ENCODE measurements around the gene GIPR.
"Not testable (repeated sequence)": the region's sequence is repeated elsewhere in the genome, so short reads cannot be mapped to it uniquely, and the experiment has no call there.

Gene GIPR, protein sequence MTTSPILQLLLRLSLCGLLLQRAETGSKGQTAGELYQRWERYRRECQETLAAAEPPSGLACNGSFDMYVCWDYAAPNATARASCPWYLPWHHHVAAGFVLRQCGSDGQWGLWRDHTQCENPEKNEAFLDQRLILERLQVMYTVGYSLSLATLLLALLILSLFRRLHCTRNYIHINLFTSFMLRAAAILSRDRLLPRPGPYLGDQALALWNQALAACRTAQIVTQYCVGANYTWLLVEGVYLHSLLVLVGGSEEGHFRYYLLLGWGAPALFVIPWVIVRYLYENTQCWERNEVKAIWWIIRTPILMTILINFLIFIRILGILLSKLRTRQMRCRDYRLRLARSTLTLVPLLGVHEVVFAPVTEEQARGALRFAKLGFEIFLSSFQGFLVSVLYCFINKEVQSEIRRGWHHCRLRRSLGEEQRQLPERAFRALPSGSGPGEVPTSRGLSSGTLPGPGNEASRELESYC

GRCh38 chr19:45667620-45668341 is at the start of gene GIPR:
GIPR (plus strand) TSS chr19:45668221; CDS start chr19:45669521, 1,300 bp downstream.
- peak within 1 kb of the TSS; percentile 86 to 90 for H3K4me3 Mint-ChIP-seq
- H3K27me3 Mint-ChIP-seq, result peaks cover 24% of the 10 kb centered on the region
- DNase-seq, result peak in 1 of 2 donors; percentile 68
- peak; percentile 85 for ATAC-seq
- no peaks in the 10 kb centered on the region for H3K9me3 Mint-ChIP-seq
- peaks cover 40% of the 10 kb centered on the region for H3K4me1 Mint-ChIP-seq
- H3K27ac Mint-ChIP-seq, result peak within 1 kb of the TSS; percentile 74 to 83

DNA sequence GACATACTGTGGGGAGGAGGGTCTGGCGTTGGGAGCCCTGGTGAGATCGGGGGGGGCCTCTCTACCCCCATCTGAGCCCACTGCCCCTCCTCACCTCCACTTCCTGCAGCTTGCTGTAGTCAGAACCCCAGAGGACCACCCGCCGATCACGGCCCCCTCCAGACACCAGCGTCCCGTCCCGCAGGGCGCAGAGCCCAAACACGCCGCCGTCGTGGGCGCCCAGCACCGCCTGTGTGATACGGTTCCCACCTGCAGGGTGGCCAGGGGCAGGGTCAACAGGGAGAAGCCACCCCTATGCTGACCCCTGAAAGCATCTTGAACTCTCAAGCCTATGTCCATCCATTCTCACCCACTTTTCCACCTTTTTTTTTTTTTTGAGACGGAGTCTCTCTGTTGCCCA is 46.6 kb upstream of the GIPR start:
- Mint-ChIP-seq H3K27ac (no peak overlapping the region), H3K27me3 (no peaks in the 10 kb centered on the region), H3K9me3 (peaks cover 0 to 4% of the 10 kb centered on the region in 2 donors), H3K4me3 (no peak overlapping the region), H3K4me1 (peaks cover 18% of the 10 kb centered on the region)
- DNase-seq, result no peak
- ATAC-seq, result peak; percentile 39

- peaks cover 14% of the 10 kb centered on the region for H3K4me1 Mint-ChIP-seq
- no peak overlapping the region for H3K27ac Mint-ChIP-seq
- DNase-seq (no peak), ATAC-seq (no peak)
- no peak overlapping the region for H3K4me3 Mint-ChIP-seq
- peaks cover 0 to 4% of the 10 kb centered on the region in 2 donors for H3K9me3 Mint-ChIP-seq
- no peaks in the 10 kb centered on the region for H3K27me3 Mint-ChIP-seq
Measured at GRCh38 chr19:45621976-45622503, 46.0 kb upstream of the GIPR start.

- H3K27ac Mint-ChIP-seq, result peak overlapping the region in 1 of 2 donors; percentile 79
- H3K4me3 Mint-ChIP-seq, result no peak overlapping the region
- H3K27me3 Mint-ChIP-seq, result no peaks in the 10 kb centered on the region
- DNase-seq (no peak), ATAC-seq (no peak)
- H3K4me1 Mint-ChIP-seq, result peaks cover 14% of the 10 kb centered on the region
- peaks cover 0 to 4% of the 10 kb centered on the region in 2 donors for H3K9me3 Mint-ChIP-seq
Measured at GRCh38 chr19:45623984-45624383, 44.0 kb upstream of the GIPR start.

DNA sequence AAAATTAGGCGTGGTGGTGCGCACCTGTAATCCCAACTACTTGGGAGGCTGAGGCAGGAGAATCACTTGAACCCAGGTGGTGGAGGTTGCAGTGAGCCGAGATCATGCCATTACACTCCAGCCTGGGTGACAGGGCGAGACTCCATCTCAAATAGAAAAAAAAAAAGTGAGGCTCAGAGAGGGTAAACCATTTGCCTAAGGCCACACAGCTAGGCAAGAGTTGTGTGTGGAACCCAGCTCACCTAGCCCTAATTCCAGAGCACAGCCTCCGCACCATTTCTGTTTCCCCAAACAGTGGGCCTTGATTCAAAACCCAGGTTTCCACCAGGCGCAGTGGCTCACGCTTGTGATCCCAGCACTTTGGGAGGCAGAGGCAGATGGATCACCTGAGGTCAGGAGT is 39.8 kb upstream of the GIPR start:
- not testable (repeated sequence) for H3K4me3 Mint-ChIP-seq, H3K9me3 Mint-ChIP-seq, ATAC-seq, DNase-seq, H3K27me3 Mint-ChIP-seq
- Mint-ChIP-seq H3K4me1 (peaks cover 39% of the 10 kb centered on the region), H3K27ac (peak overlapping the region in 1 of 2 donors; percentile 69)

DNA sequence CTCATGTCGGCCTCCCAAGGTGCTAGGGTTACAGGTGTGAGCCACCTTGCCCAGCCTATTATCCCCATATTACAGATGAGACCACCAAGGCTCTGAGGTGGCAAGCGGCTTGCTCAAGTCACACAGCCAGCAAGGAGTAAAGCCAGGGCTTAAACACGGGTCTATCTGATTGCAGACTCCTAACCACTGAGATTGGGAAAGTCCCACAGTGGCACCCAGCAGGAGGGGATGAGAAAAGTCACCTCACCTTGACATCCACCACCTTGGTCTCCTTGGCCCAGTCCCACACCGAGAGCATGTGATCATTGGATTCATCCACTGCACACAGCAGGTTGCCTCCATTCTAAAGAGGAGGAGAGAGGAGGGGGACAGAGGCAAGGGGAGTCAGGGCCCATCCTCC is 38.3 kb upstream of the GIPR start:
- Mint-ChIP-seq H3K27ac (peak overlapping the region; percentile 85 to 93), H3K4me3 (peak overlapping the region; percentile 33 to 72), H3K9me3 (no peaks in the 10 kb centered on the region), H3K4me1 (peaks cover 38% of the 10 kb centered on the region), H3K27me3 (no peaks in the 10 kb centered on the region)
- ATAC-seq (peak; percentile 52), DNase-seq (peak in 1 of 2 donors; percentile 39)

GRCh38 chr19:45630463-45630862 is 37.6 kb upstream of the GIPR start:
- ATAC-seq (peak; percentile 96), DNase-seq (peak in 1 of 2 donors; percentile 73)
- H3K4me3 Mint-ChIP-seq, result peak overlapping the region in 1 of 2 donors; percentile 49
- H3K9me3 Mint-ChIP-seq, result no peaks in the 10 kb centered on the region
- peaks cover 31% of the 10 kb centered on the region for H3K4me1 Mint-ChIP-seq
- H3K27ac Mint-ChIP-seq, result peak overlapping the region in 1 of 2 donors; percentile 93
- no peaks in the 10 kb centered on the region for H3K27me3 Mint-ChIP-seq

DNA sequence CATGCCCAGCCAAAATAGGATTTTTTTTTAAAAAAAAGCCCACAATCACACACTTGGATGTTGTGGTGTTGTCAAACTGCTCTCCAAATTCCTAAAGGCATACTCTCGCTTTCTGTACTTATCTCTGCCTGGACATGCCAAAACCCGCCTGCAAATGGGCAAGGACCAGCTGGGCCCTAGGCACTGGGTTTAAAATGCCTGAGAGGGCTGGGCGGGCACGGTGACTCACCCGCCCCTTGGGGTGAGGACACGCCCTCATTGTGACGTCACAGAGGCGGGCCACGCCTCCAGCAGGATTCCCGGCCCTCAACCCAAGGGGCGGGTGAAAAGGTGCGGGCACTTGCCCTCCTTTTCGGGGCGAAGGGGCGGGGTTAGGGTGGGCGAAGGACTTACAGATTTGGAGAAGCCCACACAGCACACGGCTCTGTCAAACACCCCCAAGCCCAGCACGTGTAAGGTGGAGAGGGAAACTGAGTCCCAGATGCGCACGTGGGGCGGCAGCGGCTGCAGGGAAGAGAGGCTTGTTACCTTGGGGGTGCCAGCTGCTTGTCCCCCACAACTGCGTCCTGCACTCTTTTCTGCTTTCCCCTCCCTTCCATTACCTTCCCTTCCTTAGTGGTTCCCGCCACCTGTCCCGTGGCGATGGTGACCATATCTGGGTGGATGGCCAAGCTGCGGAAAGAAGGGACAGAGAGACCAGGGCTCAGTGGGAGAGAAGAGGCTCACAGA is 35.4 kb upstream of the GIPR start:
- DNase-seq, result peak in 1 of 2 donors; percentile 51
- no peaks in the 10 kb centered on the region for H3K27me3 Mint-ChIP-seq
- H3K4me1 Mint-ChIP-seq, result peaks cover 26% of the 10 kb centered on the region
- H3K27ac Mint-ChIP-seq, result peak overlapping the region in 1 of 2 donors; percentile 93
- H3K4me3 Mint-ChIP-seq, result no peak overlapping the region
- H3K9me3 Mint-ChIP-seq, result no peaks in the 10 kb centered on the region
- no peak for ATAC-seq

GRCh38 chr19:45636275-45636674 is 31.7 kb upstream of the GIPR start:
- Mint-ChIP-seq H3K4me3 (no peak overlapping the region), H3K27ac (no peak overlapping the region), H3K27me3 (no peaks in the 10 kb centered on the region), H3K9me3 (no peaks in the 10 kb centered on the region), H3K4me1 (peaks cover 39% of the 10 kb centered on the region)
- ATAC-seq (no peak), DNase-seq (no peak)

DNA sequence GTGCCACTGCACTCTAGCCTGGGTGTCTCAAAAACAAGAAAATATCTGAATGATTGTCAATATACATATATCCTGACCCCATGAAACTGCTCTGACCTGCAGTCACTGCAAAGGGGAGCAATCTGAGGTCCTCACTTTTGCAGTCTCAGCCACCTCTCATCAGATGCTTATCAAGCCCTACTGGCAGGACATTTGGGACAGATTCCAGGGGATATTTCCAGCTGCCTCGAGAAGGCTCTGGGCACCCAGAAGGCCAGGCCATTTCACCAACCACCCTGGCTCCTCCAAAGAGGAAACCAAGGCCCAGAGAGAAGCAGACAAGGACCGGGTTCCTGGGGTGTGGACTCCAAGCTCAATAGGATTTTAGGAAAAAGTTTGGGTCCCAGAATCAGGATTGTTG is 31.1 kb upstream of the GIPR start:
- DNase-seq, result no peak
- Mint-ChIP-seq H3K4me1 (peaks cover 44% of the 10 kb centered on the region), H3K27ac (no peak overlapping the region), H3K9me3 (no peaks in the 10 kb centered on the region), H3K4me3 (no peak overlapping the region), H3K27me3 (no peaks in the 10 kb centered on the region)
- ATAC-seq, result no peak

DNA sequence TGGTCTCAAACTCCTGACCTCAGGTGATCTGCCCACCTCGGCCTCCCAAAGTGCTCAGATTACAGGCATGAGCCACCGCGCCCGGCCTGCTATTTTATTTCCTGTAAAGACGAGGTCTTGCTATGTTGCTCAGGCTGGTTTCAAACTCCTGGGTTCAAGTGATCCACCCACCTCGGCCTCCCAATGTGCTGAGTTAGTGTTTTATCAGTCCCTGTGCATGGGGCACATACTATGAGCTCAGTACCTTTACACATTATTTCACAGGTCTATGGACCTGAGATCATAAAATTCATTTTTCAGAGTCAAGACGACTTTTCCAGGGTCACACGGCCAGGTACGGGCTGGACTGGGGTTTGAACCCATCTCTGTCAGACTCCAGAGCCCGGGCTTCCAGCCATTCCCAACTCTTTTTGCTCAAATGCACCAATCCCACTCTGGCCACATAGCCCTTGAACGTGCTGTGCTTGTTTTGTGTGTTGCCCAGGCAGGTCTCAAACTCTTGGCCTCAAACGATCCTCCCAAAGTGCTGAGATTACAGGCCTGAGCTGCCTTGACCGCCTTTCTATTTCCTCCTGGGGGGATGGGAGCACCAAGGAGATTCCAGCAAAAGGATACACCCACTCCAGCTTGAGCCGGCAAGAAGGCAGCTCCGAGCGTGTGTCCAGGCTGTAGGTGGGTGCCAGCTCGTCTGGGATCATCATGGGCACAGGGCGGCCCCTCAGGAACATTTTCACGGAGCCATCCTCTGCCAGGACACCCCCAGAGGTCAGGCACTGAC is 29.9 kb upstream of the GIPR start:
- peaks cover 41% of the 10 kb centered on the region for H3K4me1 Mint-ChIP-seq
- no peaks in the 10 kb centered on the region for H3K9me3 Mint-ChIP-seq
- H3K4me3 Mint-ChIP-seq, result peak overlapping the region; percentile 98
- ATAC-seq (no peak), DNase-seq (no peak)
- peak overlapping the region in 1 of 2 donors; percentile 94 for H3K27ac Mint-ChIP-seq
- no peaks in the 10 kb centered on the region for H3K27me3 Mint-ChIP-seq

DNA sequence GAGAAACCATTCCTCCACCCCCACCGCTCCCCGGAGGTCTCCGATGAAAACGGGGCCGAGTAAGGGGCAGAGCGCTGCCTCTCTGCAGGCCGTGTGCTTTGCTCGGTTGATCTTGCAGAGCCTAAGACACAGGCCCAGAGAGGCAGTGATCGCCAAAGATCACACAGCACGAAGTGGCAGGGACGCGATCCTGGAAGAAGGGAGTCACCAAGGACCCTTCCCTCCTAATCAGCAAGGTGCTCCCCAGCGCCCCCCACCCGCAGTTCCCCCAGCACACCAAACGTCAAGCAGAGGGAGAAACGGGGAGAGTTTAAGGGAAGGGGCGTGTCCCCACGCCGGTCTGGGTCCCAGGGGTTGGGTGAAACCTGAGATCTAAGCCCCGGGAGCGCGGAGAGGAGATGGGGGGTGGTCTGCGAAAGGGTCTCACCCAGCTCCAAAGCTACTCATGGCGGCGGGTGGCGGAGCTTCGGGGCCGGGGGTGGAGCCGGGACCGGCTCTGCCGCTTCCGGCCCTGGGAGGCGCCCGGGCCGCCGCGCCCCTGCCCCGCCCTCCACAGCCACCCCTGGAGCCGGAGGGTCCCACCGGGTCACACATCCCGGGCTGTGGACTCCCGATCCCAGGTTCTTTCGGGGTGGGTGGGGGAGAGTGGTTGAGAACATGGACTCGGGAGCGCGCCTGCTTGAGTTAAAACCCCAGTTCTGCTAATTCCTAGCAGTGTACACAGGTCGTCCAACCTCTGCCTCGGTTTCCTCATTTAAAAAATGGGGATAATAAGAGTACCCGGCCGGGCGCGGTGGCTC is 28.9 kb upstream of the GIPR start, which contains the start of gene EML2:
EML2 (minus strand) TSS at position 468 of the 800 bp plus-strand sequence; CDS start at position 447, 21 bp downstream.
- DNase-seq, result peak; percentile 48 to 62
- H3K4me3 Mint-ChIP-seq, result peak within 1 kb of the TSS; percentile 98
- peaks cover 2% of the 10 kb centered on the region for H3K27me3 Mint-ChIP-seq
- ATAC-seq, result no peak
- peaks cover 51% of the 10 kb centered on the region for H3K4me1 Mint-ChIP-seq
- H3K9me3 Mint-ChIP-seq, result no peaks in the 10 kb centered on the region
- peak within 1 kb of the TSS; percentile 87 to 94 for H3K27ac Mint-ChIP-seq

DNA sequence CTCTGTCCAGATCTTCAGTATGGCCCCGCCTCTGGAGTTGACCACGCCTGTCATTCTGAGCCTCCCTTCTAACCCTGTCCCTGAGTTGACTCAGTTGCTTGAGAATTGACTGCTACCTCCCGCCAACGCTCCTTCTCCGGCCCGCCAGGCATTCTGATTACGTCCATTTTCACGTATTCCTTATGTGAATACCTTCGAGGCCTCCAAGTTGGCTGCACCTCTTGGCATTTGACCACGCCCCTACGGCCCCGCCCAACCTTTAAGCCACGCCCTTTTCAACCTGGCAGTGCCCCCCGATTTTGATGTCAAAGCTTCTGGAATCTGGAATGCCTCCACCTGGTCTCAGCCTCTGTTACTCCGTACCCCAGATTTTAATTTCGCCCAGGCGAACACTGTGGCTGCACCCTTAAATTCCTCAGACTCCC is 27.2 kb upstream of the GIPR start:
- H3K9me3 Mint-ChIP-seq, result no peaks in the 10 kb centered on the region
- H3K27me3 Mint-ChIP-seq, result peaks cover 10% of the 10 kb centered on the region
- H3K27ac Mint-ChIP-seq, result peak overlapping the region; percentile 96 to 97
- peaks cover 67% of the 10 kb centered on the region for H3K4me1 Mint-ChIP-seq
- DNase-seq, result no peak
- H3K4me3 Mint-ChIP-seq, result peak overlapping the region; percentile 82 to 87
- ATAC-seq, result no peak
